ENCODE measurements around the gene NBR1. TPM values are rescaled to one million over a fixed set of nuclear protein-coding genes. Genes with fewer than 3 reads are reported as not detected.

Gene NBR1
- total RNA-seq, 1 experiment from 2014 or later = 60.8 TPM

DNA sequence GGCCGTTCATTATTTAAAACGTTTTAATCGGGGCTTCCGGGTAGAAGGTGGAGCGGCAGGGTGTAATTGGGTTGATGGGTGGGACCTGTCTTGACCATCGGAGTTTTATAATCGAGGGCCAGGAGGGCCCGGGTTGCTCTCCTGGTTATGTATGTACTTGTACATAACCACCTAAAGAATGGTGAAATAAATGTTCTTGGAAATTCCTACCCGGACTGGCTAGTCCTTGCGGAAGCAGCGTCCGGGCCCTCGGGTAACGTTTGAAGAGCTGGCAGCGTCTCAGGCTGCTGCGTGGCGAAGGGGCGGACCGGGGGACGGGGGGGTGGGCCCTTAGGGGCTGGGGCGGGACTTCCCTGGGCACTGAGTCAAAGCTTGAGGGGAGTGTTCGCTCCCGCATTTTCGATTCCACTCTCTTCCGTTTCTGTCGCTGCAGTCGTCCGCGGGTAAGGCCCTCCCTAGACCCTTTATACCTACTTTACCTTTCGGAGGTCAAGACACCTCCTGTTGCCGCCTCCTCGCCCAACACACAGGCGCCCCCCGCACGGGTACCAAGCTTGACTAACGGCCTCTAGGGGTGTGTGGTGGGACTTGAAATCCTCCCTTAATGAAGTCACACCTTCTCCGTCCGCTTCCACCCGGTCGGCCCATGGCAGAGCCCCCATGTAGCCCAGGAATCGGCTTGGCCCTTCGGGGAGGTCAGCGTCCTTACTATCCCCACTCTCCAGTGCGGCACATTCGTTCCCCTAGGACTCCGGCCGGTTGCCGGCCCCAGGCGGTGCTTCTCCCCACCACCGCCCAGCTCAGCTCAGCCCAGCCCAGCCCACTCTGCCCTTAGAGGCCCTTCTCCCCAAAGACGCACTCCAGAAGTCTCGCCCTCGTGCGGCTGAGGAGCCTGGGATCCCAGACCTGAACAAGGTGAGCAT is 40.7 kb downstream of the NBR1 start, which contains the start of gene TMEM106A:
TSS of gene TMEM106A (plus strand) at position 396 of the 923 bp plus-strand sequence. CDS start 1,167 bp downstream, outside the sequence.
- Histone ChIP-seq H3K27me3 (ENCODE audit: insufficient read depth, low read length) (no peaks in the 10 kb centered on the region), H3K4me1 (ENCODE audit: control insufficient read depth in 1 of 2, insufficient read depth in 2 of 2, low read length in 2 of 2) (peaks cover 6 to 19% of the 10 kb centered on the region in 2 experiments; a peak in 2 of 4 replicates), H3K9ac (ENCODE audit: low read length) (peak within 1 kb of the TSS; percentile 76), H3K79me2 (ENCODE audit: insufficient read depth, low read length) (no peaks in the 10 kb centered on the region), H3K9me2 (ENCODE audit: insufficient read depth) (no peaks in the 10 kb centered on the region), H4K20me1 (ENCODE audit: insufficient read depth) (no peaks in the 10 kb centered on the region), H3K4me3 (replicated peaks in 1 of 2; ENCODE audit: low read depth in 1 of 2, low read length in 2 of 2) (peak within 1 kb of the TSS; percentile 63 to 78), H2AFZ (ENCODE audit: low read depth, low read length, poor library complexity, severe bottlenecking) (peak within 1 kb of the TSS; percentile 66), H3K9me3 (ENCODE audit: control insufficient read depth in 1 of 2, insufficient read depth in 1 of 2, low read depth in 1 of 2, low read length in 2 of 2) (no peaks in the 10 kb centered on the region), H3K36me3 (ENCODE audit: control insufficient read depth in 1 of 2, insufficient read depth in 2 of 2, low read length in 2 of 2) (no peaks in the 10 kb centered on the region), H3K27ac (ENCODE audit: low read depth, low read length) (peak within 1 kb of the TSS; percentile 64), H3K4me2 (ENCODE audit: low read length) (peak within 1 kb of the TSS; percentile 73)
- RAD21 ChIA-PET (ENCODE audit: low non-redundant PET in 1 of 2, low total read pairs in 2 of 2, uncharacterized antibody in 2 of 2, unreplicated experiment in 2 of 2) = interaction anchor here in 1 of 2 experiments (0.5 kb wide), 1 partner anchor 54 kb away, joined by 3 read pairs; no protein-coding TSS in a partner anchor
- POLR2A ChIA-PET = interaction anchor here (0.9 to 4.0 kb wide), 7 partner anchors 10 to 187 kb away, joined by 4 to 33 read pairs (median 5); partner anchors contain the start of gene NBR1
- CTCF ChIA-PET = no interaction called here
- peak; percentile 43 for DNase-seq (ENCODE audit: low read depth, low spot score)
- TSS peak; percentile 50 for BruUV-seq (replicated peaks)
- intact Hi-C loops (cut with micrococcal nuclease) = no loop called here
- peak; percentile 91 for ATAC-seq
- TF ChIP-seq YY1 (IDR thresholded peaks at IDR 0.05; ENCODE audit: extremely low read depth, insufficient replicate concordance, low read depth, low read length) (no peak), POLR2AphosphoS5 (IDR thresholded peaks at IDR 0.05; ENCODE audit: low read depth, low read length) (peak; percentile 91), ZNF274 (IDR thresholded peaks at IDR 0.05; ENCODE audit: low read depth, low read length) (no peak), CEBPB (IDR thresholded peaks at IDR 0.05; ENCODE audit: low read depth) (no peak), JUND (IDR thresholded peaks at IDR 0.05) (no peak), EZH2phosphoT487 (IDR thresholded peaks at IDR 0.05; ENCODE audit: borderline replicate concordance) (no peak), RAD21 (IDR thresholded peaks at IDR 0.05; ENCODE audit: low read depth) (no peak), FOSL1 (IDR thresholded peaks at IDR 0.05; ENCODE audit: low read depth) (no peak), EZH2 (IDR thresholded peaks at IDR 0.05) (no peak), EGR1 (IDR thresholded peaks at IDR 0.05; ENCODE audit: low read depth) (no peak), TCF7L2 (IDR thresholded peaks at IDR 0.05; ENCODE audit: borderline replicate concordance, extremely low read depth, insufficient read depth, insufficient read length) (no peak), SIN3A (IDR thresholded peaks at IDR 0.05; ENCODE audit: low read depth) (peak; percentile 67), ELF1 (IDR thresholded peaks at IDR 0.05; ENCODE audit: borderline replicate concordance, low read depth) (peak; percentile 58; the same call in 1 of the 2 replicates), POLR2A (IDR thresholded peaks at IDR 0.05; ENCODE audit: borderline replicate concordance, extremely low read depth, insufficient read depth, insufficient read length) (peak; percentile 20), SRF (IDR thresholded peaks at IDR 0.05; ENCODE audit: low read depth) (no peak)
- TF ChIP-seq, protein P1, sequence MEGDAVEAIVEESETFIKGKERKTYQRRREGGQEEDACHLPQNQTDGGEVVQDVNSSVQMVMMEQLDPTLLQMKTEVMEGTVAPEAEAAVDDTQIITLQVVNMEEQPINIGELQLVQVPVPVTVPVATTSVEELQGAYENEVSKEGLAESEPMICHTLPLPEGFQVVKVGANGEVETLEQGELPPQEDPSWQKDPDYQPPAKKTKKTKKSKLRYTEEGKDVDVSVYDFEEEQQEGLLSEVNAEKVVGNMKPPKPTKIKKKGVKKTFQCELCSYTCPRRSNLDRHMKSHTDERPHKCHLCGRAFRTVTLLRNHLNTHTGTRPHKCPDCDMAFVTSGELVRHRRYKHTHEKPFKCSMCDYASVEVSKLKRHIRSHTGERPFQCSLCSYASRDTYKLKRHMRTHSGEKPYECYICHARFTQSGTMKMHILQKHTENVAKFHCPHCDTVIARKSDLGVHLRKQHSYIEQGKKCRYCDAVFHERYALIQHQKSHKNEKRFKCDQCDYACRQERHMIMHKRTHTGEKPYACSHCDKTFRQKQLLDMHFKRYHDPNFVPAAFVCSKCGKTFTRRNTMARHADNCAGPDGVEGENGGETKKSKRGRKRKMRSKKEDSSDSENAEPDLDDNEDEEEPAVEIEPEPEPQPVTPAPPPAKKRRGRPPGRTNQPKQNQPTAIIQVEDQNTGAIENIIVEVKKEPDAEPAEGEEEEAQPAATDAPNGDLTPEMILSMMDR (IDR thresholded peaks at IDR 0.05 in 2 of 3, conservative IDR thresholded peaks at IDR 0.05 in 1 of 3; ENCODE audit: borderline replicate concordance in 1 of 3, insufficient read depth in 1 of 3, low read depth in 2 of 3, low read length in 2 of 3) = peak in 2 of 3 experiments; percentile 43 to 53; a peak in 3 of 6 replicates
- TF ChIP-seq, protein P2, sequence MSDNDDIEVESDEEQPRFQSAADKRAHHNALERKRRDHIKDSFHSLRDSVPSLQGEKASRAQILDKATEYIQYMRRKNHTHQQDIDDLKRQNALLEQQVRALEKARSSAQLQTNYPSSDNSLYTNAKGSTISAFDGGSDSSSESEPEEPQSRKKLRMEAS (IDR thresholded peaks at IDR 0.05) = no peak; the same call in 1 of the 2 replicates
- TF ChIP-seq, protein P3, sequence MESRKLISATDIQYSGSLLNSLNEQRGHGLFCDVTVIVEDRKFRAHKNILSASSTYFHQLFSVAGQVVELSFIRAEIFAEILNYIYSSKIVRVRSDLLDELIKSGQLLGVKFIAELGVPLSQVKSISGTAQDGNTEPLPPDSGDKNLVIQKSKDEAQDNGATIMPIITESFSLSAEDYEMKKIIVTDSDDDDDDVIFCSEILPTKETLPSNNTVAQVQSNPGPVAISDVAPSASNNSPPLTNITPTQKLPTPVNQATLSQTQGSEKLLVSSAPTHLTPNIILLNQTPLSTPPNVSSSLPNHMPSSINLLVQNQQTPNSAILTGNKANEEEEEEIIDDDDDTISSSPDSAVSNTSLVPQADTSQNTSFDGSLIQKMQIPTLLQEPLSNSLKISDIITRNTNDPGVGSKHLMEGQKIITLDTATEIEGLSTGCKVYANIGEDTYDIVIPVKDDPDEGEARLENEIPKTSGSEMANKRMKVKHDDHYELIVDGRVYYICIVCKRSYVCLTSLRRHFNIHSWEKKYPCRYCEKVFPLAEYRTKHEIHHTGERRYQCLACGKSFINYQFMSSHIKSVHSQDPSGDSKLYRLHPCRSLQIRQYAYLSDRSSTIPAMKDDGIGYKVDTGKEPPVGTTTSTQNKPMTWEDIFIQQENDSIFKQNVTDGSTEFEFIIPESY (IDR thresholded peaks at IDR 0.05; ENCODE audit: extremely low read depth, insufficient replicate concordance, low read length) = no peak
- TF ChIP-seq, protein P4, sequence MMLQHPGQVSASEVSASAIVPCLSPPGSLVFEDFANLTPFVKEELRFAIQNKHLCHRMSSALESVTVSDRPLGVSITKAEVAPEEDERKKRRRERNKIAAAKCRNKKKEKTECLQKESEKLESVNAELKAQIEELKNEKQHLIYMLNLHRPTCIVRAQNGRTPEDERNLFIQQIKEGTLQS (IDR thresholded peaks at IDR 0.05) = no peak
